Astrocyte (in vitro differentiated cells and primary cell): ENCODE measurements around the gene COBL. TPM values are rescaled to one million over a fixed set of nuclear protein-coding genes. Genes with fewer than 3 reads are reported as not detected.

Experiments used
- DNase-seq: peaks from one replicate; pipeline ENCODE4 v3.0.0-alpha.2; 2010; ENCODE audit warnings: low read depth
- FAIRE-seq: peaks from 2 replicates; lab custom pipeline; 2011; peaks lifted over from hg19 to GRCh38; lab: Jason Lieb, UNC
- H2AFZ ChIP-seq: 2 replicates; pipeline ENCODE4 v1.6.0; 2012; ENCODE audit warnings: low read depth, low read length, inconsistent platforms
- H3K27ac ChIP-seq: 2 replicates; pipeline ENCODE4 v1.5.1; 2011; ENCODE audit warnings: low read depth, low read length, inconsistent platforms
- H3K27me3 ChIP-seq: 2 replicates; pipeline ENCODE4 v1.6.0; 2011; ENCODE audit warnings: low read length, inconsistent platforms; ENCODE audit not compliant: insufficient read depth
- H3K36me3 ChIP-seq: 2 replicates; pipeline ENCODE4 v1.5.1; 2011; ENCODE audit warnings: low read length, inconsistent platforms; ENCODE audit not compliant: insufficient read depth
- H3K4me1 ChIP-seq: 2 replicates; pipeline ENCODE4 v1.5.1; 2011; ENCODE audit warnings: low read length, inconsistent platforms; ENCODE audit not compliant: insufficient read depth
- H3K4me2 ChIP-seq: 2 replicates; pipeline ENCODE4 v1.6.0; 2012; ENCODE audit warnings: low read length, inconsistent platforms
- H3K4me3 ChIP-seq: 2 replicates; pipeline ENCODE4 v1.5.1; 2011; ENCODE audit warnings: low read depth, mild to moderate bottlenecking, low read length, inconsistent platforms; ENCODE audit not compliant: insufficient read depth
- H3K79me2 ChIP-seq: 2 replicates; pipeline ENCODE4 v1.6.0; 2012; ENCODE audit warnings: mild to moderate bottlenecking, low read length, inconsistent platforms; ENCODE audit not compliant: insufficient read depth
- H3K9ac ChIP-seq: 2 replicates; pipeline ENCODE4 v1.6.0; 2012; ENCODE audit warnings: mild to moderate bottlenecking, low read length, inconsistent platforms
- H3K9me3 ChIP-seq: 2 replicates; pipeline ENCODE4 v1.5.1; 2012; ENCODE audit warnings: low read depth, mild to moderate bottlenecking, low read length, inconsistent platforms; ENCODE audit not compliant: insufficient read depth
- H4K20me1 ChIP-seq: 2 replicates; pipeline ENCODE4 v1.6.0; 2012; ENCODE audit warnings: low read length, inconsistent platforms; ENCODE audit not compliant: insufficient read depth
- H3K27ac Mint-ChIP-seq: one replicate; pipeline ENCODE4 v1.8.0; 2021; ENCODE audit warnings: mild to moderate bottlenecking, mixed read lengths; ENCODE audit not compliant: unreplicated experiment
- H3K27me3 Mint-ChIP-seq: one replicate; pipeline ENCODE4 v1.8.0; 2021; ENCODE audit warnings: low read depth, mixed read lengths; ENCODE audit not compliant: unreplicated experiment
- H3K36me3 Mint-ChIP-seq: one replicate; pipeline ENCODE4 v1.8.0; 2021; ENCODE audit warnings: low read depth, mixed read lengths; ENCODE audit not compliant: unreplicated experiment
- H3K4me1 Mint-ChIP-seq: one replicate; pipeline ENCODE4 v1.8.0; 2021; ENCODE audit warnings: low read depth, mixed read lengths; ENCODE audit not compliant: unreplicated experiment
- H3K4me3 Mint-ChIP-seq: one replicate; pipeline ENCODE4 v1.8.0; 2021; ENCODE audit warnings: mild to moderate bottlenecking, moderate library complexity, mixed read lengths; ENCODE audit not compliant: unreplicated experiment
- H3K9me3 Mint-ChIP-seq: one replicate; pipeline ENCODE4 v1.8.0; 2021; ENCODE audit warnings: mild to moderate bottlenecking, mixed read lengths; ENCODE audit not compliant: unreplicated experiment
- EZH2 ChIP-seq: IDR thresholded peaks from 2 replicates; pipeline ENCODE4 v1.6.1; 2012; ENCODE audit warnings: mild to moderate bottlenecking, low read length, inconsistent platforms; ENCODE audit not compliant: insufficient read depth
- total RNA-seq: library from RNA; stranded (reverse); gene quantifications from 2 replicates; pipeline ENCODE4 v1.2.1, GENCODE V29; 2021
- TF ChIP-seq, protein P1 (sequence below): IDR thresholded peaks from 2 replicates; pipeline ENCODE4 v1.5.1; 2011; ENCODE audit warnings: low read depth, mild to moderate bottlenecking, inconsistent platforms, low read length, moderate library complexity; ENCODE audit not compliant: insufficient read depth

COBL gene
- total RNA-seq, 1 donor from 2014 or later, result 6.4 TPM

DNA sequence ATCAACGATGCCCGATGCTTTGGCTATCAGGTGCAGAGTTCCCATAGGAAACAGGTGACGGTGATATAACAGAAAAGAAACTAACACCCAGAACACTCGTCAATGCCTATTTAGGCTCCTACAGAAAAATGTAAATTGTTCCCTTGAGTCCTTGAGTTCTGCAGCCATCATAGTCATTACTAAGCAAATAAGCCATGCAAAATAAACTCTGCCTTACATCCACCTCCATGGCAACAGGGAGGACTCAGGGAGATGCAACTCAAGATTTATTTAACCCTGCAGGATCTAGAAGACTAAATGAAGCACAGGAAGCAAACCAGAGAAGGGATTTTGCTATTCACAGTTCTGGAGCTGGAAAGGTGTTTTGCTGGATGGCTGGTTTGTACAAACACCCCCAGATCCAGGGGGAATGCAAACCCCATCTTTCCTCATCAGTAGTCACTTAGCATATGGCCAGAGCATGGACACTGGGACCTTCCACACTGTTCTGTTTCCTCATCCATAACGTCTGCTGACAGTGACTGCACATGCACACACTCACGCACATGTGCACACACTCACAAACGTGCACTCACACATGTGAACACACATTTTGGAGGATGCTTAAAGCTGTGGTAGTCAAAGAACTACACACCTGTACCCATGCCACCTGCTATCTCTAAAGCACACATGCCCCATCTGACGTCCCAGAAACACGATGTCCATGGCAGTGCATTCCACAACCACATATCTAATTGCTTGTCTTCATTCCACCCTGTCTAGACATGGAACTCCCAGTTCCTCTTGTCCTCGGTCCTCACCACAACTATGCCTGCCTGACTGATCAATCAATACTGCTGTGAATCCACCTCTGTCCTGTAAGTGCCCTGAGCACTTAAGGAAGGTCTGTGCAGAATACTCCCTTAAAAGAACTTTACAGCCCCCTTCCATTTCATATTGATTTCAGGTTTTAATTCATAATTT, 178.2 kb downstream of the COBL start:
- Histone ChIP-seq H2AFZ (no peak overlapping the region), H3K79me2 (no peaks in the 10 kb centered on the region), H3K27me3 (peaks cover 7% of the 10 kb centered on the region), H3K36me3 (no peaks in the 10 kb centered on the region), H3K9me3 (no peaks in the 10 kb centered on the region), H3K4me2 (no peak overlapping the region), H4K20me1 (no peaks in the 10 kb centered on the region), H3K4me1 (peaks cover 7% of the 10 kb centered on the region), H3K9ac (no peak overlapping the region), H3K27ac (no peak overlapping the region), H3K4me3 (no peak overlapping the region)
- Mint-ChIP-seq H3K4me1 (peaks cover 42% of the 10 kb centered on the region), H3K9me3 (no peaks in the 10 kb centered on the region), H3K4me3 (no peak overlapping the region), H3K36me3 (no peaks in the 10 kb centered on the region), H3K27ac (peak overlapping the region; percentile 4), H3K27me3 (no peaks in the 10 kb centered on the region)
- DNase-seq (no peak), FAIRE-seq (no peak)
- TF ChIP-seq EZH2, result no peak

DNA sequence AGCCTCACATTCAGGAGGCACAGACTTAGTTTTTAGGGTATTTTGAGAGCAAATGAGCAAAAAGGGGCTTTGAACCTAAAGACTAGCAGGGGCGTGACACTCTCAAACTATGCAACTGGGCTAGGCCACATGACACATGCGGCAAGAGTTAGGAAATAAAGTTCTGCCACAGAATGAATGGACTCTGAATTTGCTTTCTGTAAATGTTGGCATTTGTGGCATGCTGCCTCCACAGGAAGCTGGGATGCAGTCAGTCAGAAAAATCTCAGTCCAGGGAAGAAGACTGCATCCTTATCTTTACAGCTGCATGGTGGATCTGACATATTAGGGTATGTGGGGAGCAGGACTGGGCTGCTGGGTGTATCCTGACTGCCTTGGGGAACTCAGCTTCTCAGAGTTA, 181.0 kb downstream of the COBL start:
- no peak overlapping the region for H3K9ac ChIP-seq
- H3K27me3 ChIP-seq, result no peaks in the 10 kb centered on the region
- Mint-ChIP-seq H3K27me3 (no peaks in the 10 kb centered on the region), H3K36me3 (peaks cover 2% of the 10 kb centered on the region), H3K27ac (peak overlapping the region; percentile 56), H3K4me1 (peaks cover 33% of the 10 kb centered on the region), H3K4me3 (no peak overlapping the region), H3K9me3 (peaks cover 4% of the 10 kb centered on the region)
- H4K20me1 ChIP-seq, result no peaks in the 10 kb centered on the region
- FAIRE-seq, result no peak
- H3K4me1 ChIP-seq, result peaks cover 7% of the 10 kb centered on the region
- H3K36me3 ChIP-seq, result no peaks in the 10 kb centered on the region
- DNase-seq, result no peak
- H3K79me2 ChIP-seq, result no peaks in the 10 kb centered on the region
- no peak overlapping the region for H3K27ac ChIP-seq
- H3K4me2 ChIP-seq, result no peak overlapping the region
- no peak for TF ChIP-seq EZH2
- TF ChIP-seq, protein P1, sequence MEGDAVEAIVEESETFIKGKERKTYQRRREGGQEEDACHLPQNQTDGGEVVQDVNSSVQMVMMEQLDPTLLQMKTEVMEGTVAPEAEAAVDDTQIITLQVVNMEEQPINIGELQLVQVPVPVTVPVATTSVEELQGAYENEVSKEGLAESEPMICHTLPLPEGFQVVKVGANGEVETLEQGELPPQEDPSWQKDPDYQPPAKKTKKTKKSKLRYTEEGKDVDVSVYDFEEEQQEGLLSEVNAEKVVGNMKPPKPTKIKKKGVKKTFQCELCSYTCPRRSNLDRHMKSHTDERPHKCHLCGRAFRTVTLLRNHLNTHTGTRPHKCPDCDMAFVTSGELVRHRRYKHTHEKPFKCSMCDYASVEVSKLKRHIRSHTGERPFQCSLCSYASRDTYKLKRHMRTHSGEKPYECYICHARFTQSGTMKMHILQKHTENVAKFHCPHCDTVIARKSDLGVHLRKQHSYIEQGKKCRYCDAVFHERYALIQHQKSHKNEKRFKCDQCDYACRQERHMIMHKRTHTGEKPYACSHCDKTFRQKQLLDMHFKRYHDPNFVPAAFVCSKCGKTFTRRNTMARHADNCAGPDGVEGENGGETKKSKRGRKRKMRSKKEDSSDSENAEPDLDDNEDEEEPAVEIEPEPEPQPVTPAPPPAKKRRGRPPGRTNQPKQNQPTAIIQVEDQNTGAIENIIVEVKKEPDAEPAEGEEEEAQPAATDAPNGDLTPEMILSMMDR, result no peak
- H3K4me3 ChIP-seq, result no peak overlapping the region
- H2AFZ ChIP-seq, result no peak overlapping the region
- H3K9me3 ChIP-seq, result no peaks in the 10 kb centered on the region

DNA sequence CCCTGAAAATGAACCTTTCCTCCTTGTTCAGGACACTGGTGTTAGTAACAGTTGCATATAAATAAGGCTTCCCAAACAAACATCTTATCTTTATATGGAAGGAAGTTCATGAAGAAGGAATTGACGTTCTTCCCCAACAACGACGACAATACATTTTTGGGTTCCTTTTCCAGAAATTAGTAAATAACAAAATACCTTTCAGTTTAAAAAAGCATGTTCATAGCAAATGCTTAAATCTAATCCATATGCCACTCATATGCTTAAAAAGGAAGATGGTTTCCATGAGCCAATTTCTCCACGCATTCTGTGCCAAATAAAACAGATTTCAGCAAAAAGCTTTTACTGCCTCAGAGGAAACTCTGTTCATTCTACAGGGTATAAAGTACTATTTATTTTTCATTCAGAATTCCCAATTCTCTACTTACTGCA, 182.6 kb downstream of the COBL start:
- no peaks in the 10 kb centered on the region for H3K36me3 ChIP-seq
- no peaks in the 10 kb centered on the region for H3K9me3 ChIP-seq
- no peaks in the 10 kb centered on the region for H4K20me1 ChIP-seq
- Mint-ChIP-seq H3K27ac (no peak overlapping the region), H3K9me3 (peaks cover 4% of the 10 kb centered on the region), H3K27me3 (no peaks in the 10 kb centered on the region), H3K4me3 (no peak overlapping the region), H3K4me1 (peaks cover 22% of the 10 kb centered on the region), H3K36me3 (peaks cover 2% of the 10 kb centered on the region)
- no peak overlapping the region for H3K4me3 ChIP-seq
- no peaks in the 10 kb centered on the region for H3K4me1 ChIP-seq
- no peak for DNase-seq
- no peaks in the 10 kb centered on the region for H3K27me3 ChIP-seq
- H3K4me2 ChIP-seq, result no peak overlapping the region
- FAIRE-seq, result no peak
- no peak overlapping the region for H2AFZ ChIP-seq
- no peaks in the 10 kb centered on the region for H3K79me2 ChIP-seq
- no peak overlapping the region for H3K27ac ChIP-seq
- no peak overlapping the region for H3K9ac ChIP-seq
- TF ChIP-seq, protein P1, result no peak
- no peak for TF ChIP-seq EZH2
